AG04450 (cell line): ENCODE measurements around the gene RC3H2. TPM values are rescaled to one million over a fixed set of nuclear protein-coding genes. Genes with fewer than 3 reads are reported as not detected.
A peak's percentile ranks its signal among the peaks of the same experiment; 100 is the strongest.

Source experiments
- CTCF ChIA-PET: fragments of 300-600, 350-600 bp; formaldehyde crosslinking; extraction: SDS; loops from one replicate; lab custom pipeline; 2022; ENCODE audit warnings: antibody characterized with exemption, inconsistent platforms; lab: Charles Lee
- POLR2A ChIA-PET: fragments of 350-600 bp; formaldehyde crosslinking; extraction: SDS; loops from one replicate; lab custom pipeline; 2021; ENCODE audit warnings: antibody characterized with exemption, inconsistent platforms; lab: Yijun Ruan, JAX
- DNase-seq: peaks from one replicate; pipeline ENCODE4 v3.0.0-alpha.2; 2011; ENCODE audit warnings: low read depth, low spot score
- H3K27ac ChIP-seq: one replicate; pipeline ENCODE4 v1.5.1; 2012; ENCODE audit warnings: low read depth, low read length, control low read depth
- H3K27me3 ChIP-seq: one replicate; pipeline ENCODE4 v1.6.0; 2012; ENCODE audit warnings: low read length; ENCODE audit not compliant: control insufficient read depth, insufficient read depth
- H3K4me3 ChIP-seq: 2 replicates; pipeline ENCODE4 v1.5.1; 2011; ENCODE audit warnings: mild to moderate bottlenecking, low read depth, low read length, control low read depth
- H3K9me3 ChIP-seq: 2 replicates; pipeline ENCODE4 v1.5.1; 2012; ENCODE audit warnings: low read length; ENCODE audit not compliant: control insufficient read depth, insufficient read depth
- polyA minus RNA-seq: library from RNA; depleted of rRNA, polyadenylated mRNA; stranded (reverse); fragments of >200 nt; gene quantifications from 2 replicates; pipeline ENCODE4 v1.2.3, GENCODE V29; 2011; rRNA and poly(A)+ RNA removed
- polyA plus RNA-seq: library from polyadenylated mRNA; depleted of rRNA; stranded (reverse); fragments of >200 nt; gene quantifications from 2 replicates; pipeline ENCODE4 v1.2.3, GENCODE V29; 2011; rRNA removed
- TF ChIP-seq, protein P1 (sequence below): IDR thresholded peaks from 2 replicates; pipeline ENCODE4 v1.5.1; 2011; ENCODE audit warnings: low read depth, low read length, control low read depth, inconsistent platforms

RC3H2 gene
- polyA plus RNA-seq (41.5 and 47.2 TPM in 2 replicates), polyA minus RNA-seq (89.4 and 104 TPM in 2 replicates)

GRCh38 chr9:122904823-122905710 lies at the start of gene RC3H2:
Gene RC3H2, minus strand, starts transcription at chr9:122905359. Its CDS starts 7,850 bp downstream, at chr9:122897509.
- peak; percentile 100 for DNase-seq
- H3K27ac ChIP-seq, result peak within 1 kb of the TSS; percentile 69
- CTCF ChIA-PET, result interaction anchor here (0.6 to 3.6 kb wide), 2 partner anchors 86 to 1520 kb away, joined by 3 to 16 read pairs; no protein-coding TSS in a partner anchor
- POLR2A ChIA-PET, result interaction anchor here (0.7 to 3.0 kb wide), 8 partner anchors 8 to 459 kb away, joined by 3 to 14 read pairs (median 4); partner anchors contain the start of genes PDCL, RABGAP1 and ZBTB6
- TF ChIP-seq, protein P1, sequence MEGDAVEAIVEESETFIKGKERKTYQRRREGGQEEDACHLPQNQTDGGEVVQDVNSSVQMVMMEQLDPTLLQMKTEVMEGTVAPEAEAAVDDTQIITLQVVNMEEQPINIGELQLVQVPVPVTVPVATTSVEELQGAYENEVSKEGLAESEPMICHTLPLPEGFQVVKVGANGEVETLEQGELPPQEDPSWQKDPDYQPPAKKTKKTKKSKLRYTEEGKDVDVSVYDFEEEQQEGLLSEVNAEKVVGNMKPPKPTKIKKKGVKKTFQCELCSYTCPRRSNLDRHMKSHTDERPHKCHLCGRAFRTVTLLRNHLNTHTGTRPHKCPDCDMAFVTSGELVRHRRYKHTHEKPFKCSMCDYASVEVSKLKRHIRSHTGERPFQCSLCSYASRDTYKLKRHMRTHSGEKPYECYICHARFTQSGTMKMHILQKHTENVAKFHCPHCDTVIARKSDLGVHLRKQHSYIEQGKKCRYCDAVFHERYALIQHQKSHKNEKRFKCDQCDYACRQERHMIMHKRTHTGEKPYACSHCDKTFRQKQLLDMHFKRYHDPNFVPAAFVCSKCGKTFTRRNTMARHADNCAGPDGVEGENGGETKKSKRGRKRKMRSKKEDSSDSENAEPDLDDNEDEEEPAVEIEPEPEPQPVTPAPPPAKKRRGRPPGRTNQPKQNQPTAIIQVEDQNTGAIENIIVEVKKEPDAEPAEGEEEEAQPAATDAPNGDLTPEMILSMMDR, result no peak
- no peaks in the 10 kb centered on the region for H3K9me3 ChIP-seq
- peak within 1 kb of the TSS; percentile 82 for H3K4me3 ChIP-seq
- no peaks in the 10 kb centered on the region for H3K27me3 ChIP-seq

GRCh38 chr9:122954253-122954691 lies 49.1 kb upstream of the RC3H2 start:
- no peaks in the 10 kb centered on the region for H3K9me3 ChIP-seq
- DNase-seq, result no peak
- POLR2A ChIA-PET, result interaction anchor here (0.9 to 1.7 kb wide), 5 partner anchors 14 to 115 kb away, joined by 3 to 11 read pairs (median 4); partner anchors contain the start of genes RC3H2, ZBTB26 and ZBTB6
- no peaks in the 10 kb centered on the region for H3K27me3 ChIP-seq
- CTCF ChIA-PET, result interaction anchor here (1.0 to 1.3 kb wide), 2 partner anchors 34 to 36 kb away, joined by 3 to 4 read pairs; no protein-coding TSS in a partner anchor
- H3K27ac ChIP-seq, result no peak overlapping the region
- TF ChIP-seq, protein P1, result no peak
- no peak overlapping the region for H3K4me3 ChIP-seq

- Histone ChIP-seq H3K27ac (no peak overlapping the region), H3K4me3 (no peak overlapping the region), H3K27me3 (no peaks in the 10 kb centered on the region), H3K9me3 (no peaks in the 10 kb centered on the region)
- no peak for DNase-seq
- TF ChIP-seq, protein P1, result no peak
- POLR2A ChIA-PET, result interaction anchor here (1.0 kb wide), 1 partner anchor 10 kb away, joined by 3 read pairs; the partner anchor contains the start of gene RABGAP1
- CTCF ChIA-PET, result no interaction called here
Observed at GRCh38 chr9:122951056-122951455, 45.9 kb upstream of the RC3H2 start.

- no peak for DNase-seq
- Histone ChIP-seq H3K27ac (no peak overlapping the region), H3K4me3 (no peak overlapping the region), H3K9me3 (no peaks in the 10 kb centered on the region), H3K27me3 (no peaks in the 10 kb centered on the region)
- ChIA-PET POLR2A (no interaction called here), CTCF (no interaction called here)
- TF ChIP-seq, protein P1, result no peak
Observed at GRCh38 chr9:122950263-122950662, 45.1 kb upstream of the RC3H2 start.
